Ectodermal cell (in vitro differentiated cells): ENCODE data around the gene FADS6.

ENCODE experiments used
- H3K27ac ChIP-seq: 2 replicates; pipeline ENCODE4 v1.7.0; 2013; ENCODE audit warnings: mild to moderate bottlenecking, low read depth, low read length; ENCODE audit not compliant: insufficient read depth, poor library complexity, severe bottlenecking
- H3K27me3 ChIP-seq: 2 replicates; pipeline ENCODE4 v1.7.0; 2013; ENCODE audit warnings: mild to moderate bottlenecking, low read length; ENCODE audit not compliant: insufficient read depth, control insufficient read depth, poor library complexity, severe bottlenecking
- H3K36me3 ChIP-seq: one replicate; pipeline ENCODE4 v1.7.0; 2013; ENCODE audit warnings: low read length; ENCODE audit not compliant: control insufficient read depth, insufficient read depth
- H3K4me1 ChIP-seq: one replicate; pipeline ENCODE4 v1.7.0; 2013; ENCODE audit warnings: low read length; ENCODE audit not compliant: control insufficient read depth, insufficient read depth
- H3K4me3 ChIP-seq: 2 replicates; pipeline ENCODE4 v1.7.0; 2013; ENCODE audit warnings: low read depth, low read length, control low read depth; ENCODE audit not compliant: insufficient read depth
- H3K9me3 ChIP-seq: 2 replicates; pipeline ENCODE4 v1.7.0; 2013; ENCODE audit warnings: mild to moderate bottlenecking, low read length, moderate library complexity; ENCODE audit not compliant: control insufficient read depth
- WGBS, 2 experiments: methylation state at CpG; one replicate each; pipeline ENCODE4 v1.1.7; 2013; ENCODE audit warnings: missing lambda C conversion rate in 2 of 2; 5-methylcytosine and 5-hydroxymethylcytosine counted together

FADS6 gene

DNA sequence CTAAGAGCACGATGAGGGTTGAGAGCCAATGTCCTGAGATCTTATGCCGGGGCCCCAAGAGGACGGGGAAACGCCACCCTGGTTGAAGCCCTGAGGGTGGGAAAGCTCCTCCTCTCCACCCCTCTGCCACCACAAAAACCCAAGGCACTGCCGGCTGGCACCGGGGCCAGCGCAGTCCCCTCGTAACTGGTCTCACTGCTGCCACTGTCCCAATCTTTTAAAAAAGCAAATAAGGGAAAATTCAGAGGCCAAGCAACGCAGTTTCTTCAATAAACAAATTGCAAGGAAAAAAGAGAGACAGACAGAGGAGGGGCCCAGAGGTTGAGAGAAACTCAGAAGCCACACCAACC is 40.4 kb downstream of the FADS6 start:
- Histone ChIP-seq H3K4me1 (peaks cover 8% of the 10 kb centered on the region), H3K27ac (no peak overlapping the region), H3K9me3 (no peaks in the 10 kb centered on the region), H3K27me3 (peaks cover 100% of the 10 kb centered on the region), H3K36me3 (no peaks in the 10 kb centered on the region), H3K4me3 (peak overlapping the region; percentile 41)
- 28 to 32% methylated on average over 9 of the region's 9 CpGs for WGBS, 2 experiments

- Histone ChIP-seq H3K36me3 (no peaks in the 10 kb centered on the region), H3K4me3 (peak overlapping the region; percentile 41), H3K27ac (no peak overlapping the region), H3K27me3 (peaks cover 97% of the 10 kb centered on the region), H3K9me3 (no peaks in the 10 kb centered on the region), H3K4me1 (peaks cover 8% of the 10 kb centered on the region)
- WGBS, 2 experiments = 13% methylated on average over 76 of the region's 76 CpGs
Observed at GRCh38 chr17:74852237-74853047, 41.0 kb downstream of the FADS6 start.

GRCh38 chr17:74851612-74852236 is 41.7 kb downstream of the FADS6 start:
- WGBS, 2 experiments = 80 to 81% methylated on average over 29 of the region's 29 CpGs
- Histone ChIP-seq H3K9me3 (no peaks in the 10 kb centered on the region), H3K27ac (no peak overlapping the region), H3K4me3 (no peak overlapping the region), H3K4me1 (peaks cover 8% of the 10 kb centered on the region), H3K27me3 (peaks cover 93% of the 10 kb centered on the region), H3K36me3 (no peaks in the 10 kb centered on the region)

DNA sequence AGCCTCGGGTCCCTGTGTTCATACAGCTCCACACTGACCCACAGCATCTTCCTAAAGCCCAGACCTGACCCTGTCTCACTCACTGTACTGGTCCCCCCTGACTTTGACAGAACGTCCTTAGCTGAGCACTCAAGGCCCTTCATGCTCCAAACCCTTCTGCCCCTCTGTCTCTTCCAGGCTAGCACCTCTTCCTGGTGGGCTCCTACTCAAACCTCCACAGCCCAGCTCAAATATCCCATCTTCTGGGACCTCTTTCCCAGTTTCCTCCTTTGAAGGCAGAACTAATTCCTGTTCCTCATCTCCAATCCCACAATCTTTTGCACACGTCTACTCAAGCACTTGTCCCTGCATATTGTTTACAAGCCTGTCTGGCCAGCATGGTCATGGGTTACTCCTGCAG is 42.5 kb downstream of the FADS6 start:
- Histone ChIP-seq H3K4me1 (peaks cover 8% of the 10 kb centered on the region), H3K9me3 (no peaks in the 10 kb centered on the region), H3K27ac (no peak overlapping the region), H3K27me3 (peaks cover 93% of the 10 kb centered on the region), H3K36me3 (no peaks in the 10 kb centered on the region), H3K4me3 (no peak overlapping the region)
- WGBS, 2 experiments = 68 to 79% methylated on average over 3 of the region's 3 CpGs

DNA sequence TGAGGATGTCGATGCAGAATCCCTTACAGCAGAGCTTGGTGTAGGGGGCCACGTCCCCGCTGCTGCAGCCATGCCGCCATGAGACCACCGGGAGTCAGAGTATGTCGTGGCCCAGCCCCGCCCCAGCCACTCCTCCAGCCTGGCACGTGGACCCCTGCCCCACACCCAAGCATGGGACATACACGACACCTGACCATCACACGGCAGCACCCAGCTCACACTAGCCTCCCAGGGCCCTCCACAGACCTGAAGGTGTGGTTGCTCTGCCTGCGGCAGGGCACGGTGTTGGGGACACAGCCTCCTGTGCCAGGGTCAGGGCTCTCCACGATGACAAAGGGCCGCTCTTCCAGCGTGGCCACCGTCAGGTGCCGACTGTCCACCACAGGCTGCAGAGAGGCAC is 43.1 kb downstream of the FADS6 start:
- peaks cover 93% of the 10 kb centered on the region for H3K27me3 ChIP-seq
- H3K4me1 ChIP-seq = peaks cover 8% of the 10 kb centered on the region
- no peaks in the 10 kb centered on the region for H3K9me3 ChIP-seq
- 83% methylated on average over 17 of the region's 17 CpGs for WGBS, 2 experiments
- no peak overlapping the region for H3K4me3 ChIP-seq
- no peaks in the 10 kb centered on the region for H3K36me3 ChIP-seq
- no peak overlapping the region for H3K27ac ChIP-seq

DNA sequence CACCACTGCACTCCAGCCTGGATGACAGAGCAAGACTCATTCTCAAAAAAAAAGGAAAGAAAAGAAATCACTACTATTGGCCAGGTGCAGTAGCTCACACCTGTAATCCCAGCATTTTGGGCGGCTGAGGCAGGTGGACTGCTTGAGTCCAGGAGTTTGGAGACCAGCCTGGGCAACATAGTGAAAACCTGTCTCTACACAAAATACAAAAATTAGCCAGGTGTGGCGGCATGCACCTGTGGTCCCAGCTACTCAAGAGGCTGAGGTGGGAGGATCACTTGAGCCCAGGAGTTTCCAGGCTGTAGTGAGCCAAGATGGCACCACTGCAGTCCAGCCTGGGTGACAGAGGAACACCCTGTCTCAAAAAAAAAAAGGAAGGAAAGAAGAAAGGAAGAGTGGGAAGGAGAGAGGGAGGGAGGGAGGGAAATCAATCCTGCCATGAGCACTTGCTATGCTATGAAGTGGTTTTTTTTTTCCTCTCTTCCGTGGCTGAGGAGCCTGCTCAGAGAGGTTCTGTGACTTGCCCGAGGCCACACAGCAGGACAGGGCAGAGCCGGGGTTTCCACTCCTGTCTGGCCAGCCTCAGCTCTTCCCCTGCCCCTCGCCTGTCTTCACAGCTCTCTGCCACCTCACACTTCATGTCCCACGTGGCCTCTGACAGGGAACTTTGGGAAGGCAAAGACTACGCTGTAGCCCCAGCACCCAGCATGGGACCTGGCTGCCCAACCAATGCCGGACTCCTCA is 44.6 kb downstream of the FADS6 start:
- Histone ChIP-seq H3K27me3 (peaks cover 91% of the 10 kb centered on the region), H3K36me3 (no peaks in the 10 kb centered on the region), H3K27ac (no peak overlapping the region), H3K4me1 (peaks cover 8% of the 10 kb centered on the region), H3K4me3 (no peak overlapping the region), H3K9me3 (no peaks in the 10 kb centered on the region)
- 66 to 69% methylated on average over 9 of the region's 9 CpGs for WGBS, 2 experiments

DNA sequence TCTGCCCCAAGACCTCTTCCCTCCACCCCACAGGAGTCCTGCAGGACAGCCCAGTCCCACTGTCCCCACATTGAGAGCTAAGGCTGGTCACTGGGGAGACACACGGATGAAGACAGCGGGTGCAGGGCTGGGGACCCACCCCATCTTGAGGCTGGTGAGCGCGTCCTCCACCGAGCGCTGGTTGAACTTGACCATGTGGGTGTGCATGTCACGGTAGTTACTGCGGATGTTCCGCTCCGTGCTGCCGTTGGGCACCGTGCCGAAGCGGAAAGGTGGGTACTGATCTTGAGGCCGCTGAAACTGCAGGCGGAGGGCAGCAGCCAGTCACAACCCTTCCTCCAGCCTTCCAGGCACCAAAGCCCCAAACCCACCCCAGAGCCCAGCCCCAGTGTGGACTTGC is 46.8 kb downstream of the FADS6 start:
- no peaks in the 10 kb centered on the region for H3K9me3 ChIP-seq
- 91 to 92% methylated on average over 16 of the region's 16 CpGs for WGBS, 2 experiments
- peaks cover 1% of the 10 kb centered on the region for H3K4me1 ChIP-seq
- H3K27ac ChIP-seq = no peak overlapping the region
- H3K36me3 ChIP-seq = no peaks in the 10 kb centered on the region
- H3K27me3 ChIP-seq = peaks cover 91% of the 10 kb centered on the region
- no peak overlapping the region for H3K4me3 ChIP-seq

- peaks cover 14% of the 10 kb centered on the region for H3K4me1 ChIP-seq
- no peak overlapping the region for H3K4me3 ChIP-seq
- H3K27me3 ChIP-seq = peaks cover 58% of the 10 kb centered on the region
- H3K27ac ChIP-seq = no peak overlapping the region
- no peaks in the 10 kb centered on the region for H3K9me3 ChIP-seq
- no peaks in the 10 kb centered on the region for H3K36me3 ChIP-seq
- WGBS, 2 experiments = 44 to 47% methylated on average over 26 of the region's 26 CpGs
Observed at GRCh38 chr17:74843352-74843627, 50.1 kb downstream of the FADS6 start.

DNA sequence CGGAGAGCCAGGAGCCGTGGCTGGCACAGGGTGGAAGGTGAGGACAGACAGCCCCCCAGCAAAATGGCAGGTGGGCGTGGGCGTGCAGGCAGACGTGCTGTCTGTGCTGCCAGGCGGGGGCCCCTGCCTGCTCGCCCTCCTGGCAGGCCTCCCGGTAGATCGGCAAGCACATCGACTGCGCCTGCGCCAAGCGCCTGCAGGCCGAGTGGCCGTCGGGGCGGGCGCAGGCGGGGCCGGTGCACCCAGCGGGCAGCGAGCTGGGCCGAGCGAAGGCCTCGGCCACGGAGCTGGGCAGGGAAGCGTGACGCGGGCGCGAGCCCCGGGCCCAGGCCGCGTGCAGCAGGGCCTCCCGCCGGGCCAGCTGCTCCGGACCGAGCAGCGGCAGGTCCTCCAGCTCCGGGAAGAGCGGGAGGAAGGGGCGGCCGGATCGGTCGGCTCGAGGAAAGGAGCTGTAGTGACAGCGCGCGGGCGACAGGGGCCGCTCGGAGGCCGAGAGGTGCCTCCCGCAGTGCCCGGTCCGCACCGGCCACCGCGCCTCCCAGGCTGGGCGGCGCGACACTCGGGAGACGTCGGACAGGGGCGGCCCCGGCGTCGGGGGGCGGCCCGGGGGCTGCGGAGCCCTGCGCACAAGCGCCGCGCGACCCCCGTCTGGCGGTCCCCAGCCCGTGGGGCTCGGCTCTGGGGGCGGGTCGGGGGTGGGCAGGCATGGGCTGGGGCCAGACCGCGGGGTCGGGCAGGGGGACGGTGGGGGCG is 50.7 kb downstream of the FADS6 start:
- Histone ChIP-seq H3K27ac (no peak overlapping the region), H3K4me3 (peak overlapping the region; percentile 39), H3K36me3 (no peaks in the 10 kb centered on the region), H3K9me3 (no peaks in the 10 kb centered on the region), H3K27me3 (peaks cover 52% of the 10 kb centered on the region), H3K4me1 (peaks cover 14% of the 10 kb centered on the region)
- 5% methylated on average over 88 of the region's 88 CpGs for WGBS, 2 experiments

- WGBS, 2 experiments = 63% methylated on average over 8 of the region's 8 CpGs
Observed at GRCh38 chr17:74842146-74842598, 51.3 kb downstream of the FADS6 start.

More at GRCh38 chr17:74842146-74842598, 51.3 kb downstream of the FADS6 start:
- Histone ChIP-seq H3K9me3 (no peaks in the 10 kb centered on the region), H3K4me1 (peaks cover 14% of the 10 kb centered on the region), H3K4me3 (peak overlapping the region; percentile 39), H3K36me3 (no peaks in the 10 kb centered on the region), H3K27me3 (peaks cover 52% of the 10 kb centered on the region), H3K27ac (no peak overlapping the region)
